ENCODE results near the gene LIPH. TPM values are rescaled to one million over a fixed set of nuclear protein-coding genes. Genes with fewer than 3 reads are reported as not detected.
"Not testable (repeated sequence)": the region's sequence is repeated elsewhere in the genome, so short reads cannot be mapped to it uniquely, and the experiment has no call there.

The LIPH gene
- 34.0 TPM for total RNA-seq

DNA sequence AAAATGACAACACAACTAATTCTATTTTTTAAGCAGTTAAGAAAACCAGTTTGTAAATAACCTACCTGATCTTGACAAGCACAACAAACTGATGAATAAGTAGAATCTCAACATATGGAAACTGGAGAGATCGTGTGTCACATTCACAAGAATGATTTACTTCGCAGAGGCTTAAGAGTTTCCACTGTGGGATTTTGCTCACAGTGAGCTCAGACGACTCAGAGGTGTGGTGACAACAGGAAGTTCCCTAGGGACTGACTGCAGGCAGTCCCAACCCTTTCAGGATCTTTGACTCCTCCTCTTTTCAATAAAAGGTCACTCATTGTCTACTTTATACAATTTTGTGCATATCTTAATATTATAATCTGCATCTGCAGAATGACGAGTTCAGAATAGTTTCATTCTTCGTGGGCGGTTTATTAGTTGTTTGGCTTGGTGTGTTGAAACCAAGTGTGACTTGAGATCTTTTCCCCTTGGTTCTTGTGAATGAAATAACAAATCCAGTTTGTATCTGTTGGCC is at the start of gene LIPH:
TSS of gene LIPH (minus strand) at position 231 of the 520 bp plus-strand sequence. CDS start at position 114, 117 bp downstream.
- DNase-seq (ENCODE audit: low spot score): peak; percentile 49

DNA sequence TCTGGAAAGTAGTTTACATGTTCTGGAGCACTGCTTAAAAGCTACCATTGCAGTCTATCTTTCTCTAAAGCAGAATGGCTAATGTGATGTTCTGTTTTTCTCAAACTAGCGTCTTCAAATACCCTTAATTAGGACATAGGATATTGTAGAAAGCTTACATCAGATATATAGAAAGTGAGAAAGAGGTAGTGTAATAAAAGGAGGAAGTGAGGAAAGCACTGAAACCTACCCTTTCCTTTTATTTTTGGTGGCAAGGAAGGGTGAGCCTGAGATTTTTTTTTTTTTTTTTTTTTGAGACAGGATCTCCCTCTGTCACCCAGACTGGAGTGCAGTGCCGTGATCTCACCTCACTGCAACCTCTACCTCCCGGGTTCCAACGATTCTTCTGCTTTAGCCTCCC is 43.1 kb upstream of the LIPH start:
- no peak for DNase-seq (ENCODE audit: low spot score)

DNA sequence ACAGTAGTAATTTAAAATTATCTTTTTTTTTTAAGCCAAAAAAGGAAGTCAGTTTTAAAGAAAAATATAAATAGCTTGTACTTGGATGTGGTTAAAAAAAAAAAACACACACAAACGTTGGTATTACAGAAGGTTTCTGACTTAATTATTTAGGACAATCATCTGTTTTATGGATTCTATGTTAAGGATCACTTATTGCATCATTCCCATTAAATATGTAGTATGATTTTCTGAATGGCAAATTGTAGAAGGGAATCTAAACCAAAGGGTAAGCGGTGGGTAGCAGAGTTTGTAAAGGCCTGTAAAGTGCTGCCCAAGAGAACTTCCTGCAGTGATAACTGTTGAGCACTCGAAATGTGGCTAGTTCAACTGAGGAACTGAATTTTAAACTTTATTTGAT is 41.7 kb upstream of the LIPH start:
- no peak for DNase-seq (ENCODE audit: low spot score)

DNA sequence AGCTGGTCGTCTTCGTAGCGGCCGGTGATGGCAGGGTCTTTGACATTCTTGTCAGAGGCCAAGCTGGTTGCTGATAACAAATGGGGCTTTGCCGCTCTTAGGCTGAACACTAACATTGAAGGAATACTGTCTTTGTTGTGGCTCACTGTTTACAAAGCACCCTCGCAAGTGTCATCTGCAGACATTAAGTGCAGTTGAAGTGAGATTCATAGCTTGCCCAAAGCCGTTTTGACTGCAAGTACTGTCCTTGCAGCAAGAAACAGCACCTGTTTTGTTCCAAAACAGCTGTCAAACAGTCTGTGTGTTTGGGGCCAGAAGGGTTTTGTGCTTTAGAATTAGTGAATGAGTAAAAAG is 34.3 kb upstream of the LIPH start:
- DNase-seq (ENCODE audit: low spot score): no peak

GRCh38 chr3:185585859-185586685 is 33.7 kb upstream of the LIPH start, which contains the start of gene SENP2:
Gene SENP2 (plus strand): TSS chr3:185586295. CDS start chr3:185586414, 119 bp downstream.
- peak; percentile 99 for DNase-seq (ENCODE audit: low spot score)

DNA sequence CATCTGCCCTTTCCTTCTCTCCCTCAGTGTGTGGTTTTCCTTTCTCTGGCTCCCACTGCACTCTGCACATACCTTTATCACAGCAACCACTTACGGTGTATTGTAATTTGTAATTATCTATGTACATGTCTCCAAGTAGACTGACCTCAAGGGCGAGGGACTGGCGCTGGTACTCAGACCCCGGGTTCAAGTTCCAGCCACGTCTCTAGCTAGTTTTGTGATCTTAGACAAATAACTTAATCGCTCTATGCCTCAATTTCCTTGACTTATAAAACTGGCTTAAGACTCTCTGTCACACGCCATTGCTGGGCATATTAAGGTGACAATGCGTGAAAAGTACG is 33.1 kb upstream of the LIPH start:
- no peak for DNase-seq (ENCODE audit: low spot score)

DNA sequence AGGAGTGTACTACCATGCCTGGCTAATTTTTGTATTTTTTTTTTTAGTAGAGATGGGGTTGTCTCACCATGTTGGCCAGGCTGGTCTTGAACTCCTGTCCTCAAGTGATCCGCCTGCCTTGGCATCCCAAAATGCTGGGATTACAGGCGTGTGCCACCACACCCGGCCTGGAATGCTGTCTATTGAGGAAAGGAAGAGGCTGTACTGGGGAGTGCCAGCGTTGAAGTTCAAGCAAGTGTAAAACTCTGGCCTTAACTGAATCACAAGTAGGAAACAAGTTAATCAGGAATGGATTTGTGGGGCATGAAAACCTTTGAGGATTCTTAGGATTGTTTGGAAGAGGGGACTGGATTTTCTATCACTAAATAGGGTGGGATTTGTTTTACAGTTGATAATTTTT is 32.3 kb upstream of the LIPH start:
- DNase-seq (ENCODE audit: low spot score): no peak

DNA sequence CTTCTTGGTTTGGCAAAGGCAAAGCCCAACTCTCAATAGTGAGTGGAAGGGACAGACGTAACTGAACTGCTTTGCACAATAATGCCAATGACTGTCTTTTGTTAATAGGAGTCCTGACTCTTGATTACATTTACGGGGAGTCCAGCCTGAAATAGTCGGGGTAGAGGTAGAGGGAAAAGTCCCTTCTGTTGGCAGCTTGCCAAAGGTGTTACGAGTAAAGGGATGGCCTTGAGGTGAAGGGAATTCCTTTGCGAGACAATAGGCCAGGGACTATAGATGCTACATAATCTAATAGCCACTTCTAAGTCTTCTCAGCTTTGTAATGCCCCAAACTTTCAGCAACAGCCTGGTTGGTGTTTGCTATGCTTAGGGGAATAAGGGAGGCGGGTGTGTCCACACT is 31.5 kb upstream of the LIPH start:
- DNase-seq (ENCODE audit: low spot score): no peak

DNA sequence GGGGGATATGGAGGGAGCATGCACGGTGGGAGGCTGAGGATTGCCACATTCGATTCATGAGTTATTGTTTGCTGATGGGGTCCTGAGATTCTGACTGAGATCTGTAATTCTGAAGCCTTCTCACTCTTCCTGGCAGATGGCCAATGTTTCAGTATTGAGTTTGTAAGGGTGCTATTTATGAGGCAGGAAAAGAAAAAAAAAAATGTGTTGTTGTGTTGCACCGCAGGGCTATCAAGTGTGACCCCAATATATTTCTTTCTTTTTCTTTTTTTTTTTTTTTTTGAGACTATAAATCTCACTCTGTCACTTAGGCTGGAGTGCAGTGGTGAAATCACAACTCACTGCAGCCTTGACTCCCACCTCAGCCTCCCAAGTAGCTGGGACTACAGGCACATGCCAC is 30.5 kb upstream of the LIPH start:
- DNase-seq (ENCODE audit: low spot score): no peak

DNA sequence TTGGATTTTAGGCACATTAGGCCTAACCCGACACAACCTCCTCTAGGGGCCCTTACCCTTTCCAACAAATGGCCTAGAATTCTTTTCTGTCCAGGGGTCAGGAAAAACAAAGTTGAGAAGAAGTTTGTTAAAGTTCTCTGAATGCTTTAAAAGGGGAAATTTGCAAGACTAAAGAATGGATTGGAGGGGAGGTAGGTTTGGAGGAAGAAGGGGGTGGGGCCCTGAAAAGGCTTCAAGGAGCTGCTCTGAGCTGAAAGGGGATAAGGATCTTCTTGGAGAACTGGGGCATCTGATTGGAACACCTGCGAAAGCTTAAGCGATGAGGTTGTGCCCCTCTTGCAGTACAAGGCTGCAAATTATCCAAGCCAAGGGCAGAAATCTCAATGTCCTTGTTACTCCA is 29.8 kb upstream of the LIPH start:
- DNase-seq (ENCODE audit: low spot score): no peak

GRCh38 chr3:185575108-185575869 is 22.9 kb upstream of the LIPH start:
- not testable (repeated sequence) for DNase-seq (ENCODE audit: low spot score)

GRCh38 chr3:185572183-185572582 is 19.8 kb upstream of the LIPH start:
- no peak for DNase-seq (ENCODE audit: low spot score)

DNA sequence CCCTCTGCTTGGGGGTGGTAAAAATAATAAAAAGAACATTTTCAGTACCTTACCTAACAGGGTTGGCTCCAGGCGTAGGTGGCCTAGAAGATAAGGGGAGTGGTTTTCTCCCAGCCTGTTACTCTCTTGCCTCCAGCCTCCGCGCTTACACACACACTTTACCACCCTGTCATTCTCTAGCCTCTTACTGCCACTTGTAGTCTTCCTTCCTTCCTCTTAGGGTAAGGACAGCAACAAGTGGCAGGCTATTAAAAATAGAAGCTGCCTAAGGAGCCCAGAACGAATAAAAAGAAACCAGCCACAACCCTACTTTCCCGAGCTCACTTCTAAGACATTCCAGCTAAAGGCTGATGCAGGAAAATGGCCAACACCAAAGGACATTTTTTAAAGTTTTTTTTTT is 9.6 kb upstream of the LIPH start:
- no peak for DNase-seq (ENCODE audit: low spot score)

- peak; percentile 42 for DNase-seq (ENCODE audit: low spot score)
Observed at GRCh38 chr3:185561374-185561943, 9.1 kb upstream of the LIPH start.

DNA sequence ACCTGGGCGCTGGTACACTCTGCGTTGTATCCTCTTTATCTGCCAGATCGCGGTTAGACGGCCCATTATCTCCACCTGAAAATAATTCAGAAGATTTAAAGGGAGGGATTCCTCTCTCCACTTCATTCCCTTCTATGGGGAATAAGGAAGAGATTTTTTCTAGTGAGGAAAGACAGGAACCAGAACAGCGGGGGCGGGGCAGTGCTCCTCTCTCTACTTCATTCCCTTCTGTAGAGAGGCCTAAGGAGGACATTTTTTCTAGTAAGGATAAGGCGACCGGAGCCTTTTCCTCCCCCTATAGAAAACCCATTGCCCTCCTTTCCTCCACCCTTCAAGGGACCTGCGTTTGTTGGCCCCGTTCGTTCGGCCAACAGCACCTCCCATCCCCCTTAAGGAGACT is 8.3 kb upstream of the LIPH start:
- no peak for DNase-seq (ENCODE audit: low spot score)

DNA sequence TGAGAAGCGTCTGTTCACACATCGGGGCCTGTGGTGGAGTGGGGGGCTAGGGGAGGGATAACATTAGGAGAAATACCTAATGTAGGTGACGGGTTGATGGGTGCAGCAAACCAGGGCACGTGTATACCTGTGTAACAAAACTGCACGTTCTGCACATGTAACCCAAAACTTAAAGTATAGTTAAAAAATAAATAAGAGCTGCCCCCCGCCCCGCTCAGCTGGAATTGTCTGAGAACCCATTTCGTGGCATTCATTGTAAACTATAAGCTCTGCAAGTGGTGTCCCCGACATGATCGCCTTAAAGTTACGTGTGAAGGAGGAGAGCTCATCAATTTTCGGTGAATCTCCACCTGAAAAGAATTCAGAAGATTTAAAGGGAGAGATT is 7.3 kb upstream of the LIPH start:
- DNase-seq (ENCODE audit: low spot score): no peak

GRCh38 chr3:185558395-185558794 is 6.0 kb upstream of the LIPH start:
- peak; percentile 86 for DNase-seq (ENCODE audit: low spot score)

DNA sequence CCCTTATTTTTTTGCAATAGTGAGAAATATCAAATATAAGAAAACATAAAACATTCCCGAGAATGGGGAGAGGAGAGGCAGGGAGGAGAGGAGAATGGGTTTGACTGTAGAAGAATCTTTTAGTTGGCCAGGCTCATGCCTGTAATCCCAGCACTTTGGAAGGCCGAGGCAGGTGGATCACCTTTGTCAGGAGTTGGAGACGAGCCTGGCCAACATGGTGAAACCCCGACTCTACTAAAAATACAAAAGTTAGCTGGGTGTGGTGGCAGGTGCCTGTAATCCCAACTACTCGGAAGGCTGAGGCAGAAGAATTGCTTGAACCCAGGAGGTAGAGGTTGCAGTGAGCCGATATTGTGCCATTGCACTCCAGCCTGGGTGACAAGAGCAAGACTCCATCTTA is 4.3 kb upstream of the LIPH start:
- DNase-seq (ENCODE audit: low spot score): not testable (repeated sequence)

DNA sequence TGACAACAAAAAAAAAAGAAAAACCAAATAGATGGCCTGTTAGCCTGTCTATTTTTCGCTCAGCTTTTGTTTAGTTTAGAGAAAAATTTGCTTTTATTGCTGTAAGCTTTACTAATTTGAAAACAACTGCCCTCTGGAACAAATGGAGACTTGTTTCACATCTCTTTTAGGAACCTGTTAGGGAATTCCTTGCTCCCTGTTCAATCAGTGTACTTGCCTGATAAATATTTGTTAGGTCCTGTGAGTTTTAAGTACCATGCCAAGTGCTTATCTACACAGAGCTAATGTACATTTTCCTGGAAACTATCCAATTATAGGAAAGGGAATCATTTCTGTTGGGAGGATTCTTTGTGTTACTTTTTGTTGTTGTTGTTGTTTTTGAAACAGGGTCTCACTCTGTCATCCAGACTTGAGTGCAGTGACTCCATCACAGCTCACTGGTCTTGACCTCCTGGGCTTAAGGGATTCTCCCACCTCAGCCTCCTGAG is 3.5 kb upstream of the LIPH start:
- DNase-seq (ENCODE audit: low spot score): no peak

DNA sequence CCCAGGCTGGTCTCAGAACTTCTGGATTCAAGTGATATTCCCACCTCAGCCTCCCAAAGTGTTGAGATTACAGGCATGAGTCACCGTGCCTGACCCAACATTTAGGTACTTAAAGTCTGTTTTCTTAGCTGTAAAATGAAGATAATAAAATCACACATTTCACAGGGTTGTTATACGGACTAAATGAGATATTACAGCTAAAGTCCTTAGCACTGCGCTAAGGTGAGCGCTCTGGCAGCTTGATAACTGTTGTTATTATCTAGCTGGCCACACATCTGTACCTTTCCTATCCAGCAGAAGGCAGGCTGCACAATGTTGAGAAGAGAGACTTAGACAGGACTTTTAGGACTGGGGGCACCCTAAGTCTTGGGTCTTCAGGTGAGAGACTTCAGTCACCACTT is 2.7 kb upstream of the LIPH start:
- DNase-seq (ENCODE audit: low spot score): no peak

GRCh38 chr3:185549651-185550111 is 2.7 kb downstream of the LIPH start:
- DNase-seq (ENCODE audit: low spot score): no peak

DNA sequence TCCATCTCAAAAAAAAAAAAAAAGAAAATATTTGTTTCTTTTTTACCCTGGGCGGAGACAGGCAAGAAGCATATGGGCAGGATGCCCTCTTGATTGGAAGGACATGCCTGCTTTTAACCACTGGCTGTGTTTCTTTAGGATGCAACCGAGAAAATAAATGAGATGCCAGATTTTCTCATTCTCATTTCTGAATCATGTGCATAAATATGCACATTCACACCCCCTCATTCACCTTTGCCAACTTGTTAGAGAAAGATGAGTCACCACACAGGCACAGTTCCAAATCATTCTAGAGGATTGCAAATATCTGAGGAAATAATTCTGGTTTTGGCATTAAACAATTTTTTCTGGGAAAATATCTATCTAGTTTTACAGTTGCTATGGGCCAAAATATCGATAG is 3.3 kb downstream of the LIPH start:
- peak; percentile 75 for DNase-seq (ENCODE audit: low spot score)

Measured in mucosa of gallbladder (tissue), 1 donor.